H1 (cell line): ENCODE measurements around the gene GFPT1. TPM values are rescaled to one million over a fixed set of nuclear protein-coding genes. Genes with fewer than 3 reads are reported as not detected.

Source experiments
- CTCF ChIA-PET: fragments of 300-600 bp; sonication (Branson Sonifier 250); formaldehyde crosslinking; loops from one replicate; lab custom pipeline; 2021; ENCODE audit not compliant: partially characterized antibody; lab: Charles Lee
- POLR2A ChIA-PET: fragments of 300-600 bp; sonication (Branson Sonifier 250); formaldehyde crosslinking; loops from one replicate; lab custom pipeline; 2021; ENCODE audit warnings: inconsistent platforms; ENCODE audit not compliant: partially characterized antibody; lab: Charles Lee
- DNase-seq, 2 experiments: peaks; one replicate each; pipeline versions ENCODE4 v3.0.0 to v3.0.0-alpha.2; 2010 to 2022; ENCODE audit warnings: low spot score in 2 of 2, low read depth in 1 of 2, mixed read lengths in 1 of 2
- FAIRE-seq: peaks from 2 replicates; lab custom pipeline; 2011; peaks lifted over from hg19 to GRCh38; lab: Jason Lieb, UNC
- H2AFZ ChIP-seq: 2 replicates; pipeline ENCODE4 v1.8.1; 2012; ENCODE audit warnings: low read length, inconsistent platforms
- H2AK5ac ChIP-seq: 2 replicates; pipeline ENCODE4 v1.6.1; 2013; ENCODE audit warnings: low read depth, low read length
- H2BK120ac ChIP-seq: replicated peaks from 2 replicates; pipeline ENCODE3; 2013; ENCODE audit warnings: low read depth, low read length, inconsistent platforms
- H2BK12ac ChIP-seq: 2 replicates; pipeline ENCODE4 v1.6.1; 2013; ENCODE audit warnings: low read depth, low read length
- H2BK15ac ChIP-seq: 2 replicates; pipeline ENCODE4 v1.6.1; 2013; ENCODE audit warnings: low read length
- H2BK20ac ChIP-seq: 2 replicates; pipeline ENCODE4 v1.6.1; 2013; ENCODE audit warnings: low read length
- H2BK5ac ChIP-seq: 2 replicates; pipeline ENCODE4 v1.6.1; 2013; ENCODE audit warnings: low read depth, low read length
- H3K14ac ChIP-seq: 2 replicates; pipeline ENCODE4 v1.6.1; 2013; ENCODE audit warnings: inconsistent platforms; ENCODE audit not compliant: insufficient read length
- H3K18ac ChIP-seq: 2 replicates; pipeline ENCODE4 v1.6.1; 2013; ENCODE audit warnings: low read length; ENCODE audit errors: extremely low read depth
- H3K23ac ChIP-seq: 2 replicates; pipeline ENCODE4 v1.6.1; 2013; ENCODE audit warnings: inconsistent platforms; ENCODE audit not compliant: insufficient read length
- H3K23me2 ChIP-seq: 2 replicates; pipeline ENCODE4 v1.6.1; 2013; ENCODE audit warnings: low read depth, low read length
- H3K27ac ChIP-seq: 2 replicates; pipeline ENCODE4 v1.6.1; 2011; ENCODE audit warnings: low read depth, low read length, inconsistent platforms
- H3K27me3 ChIP-seq, 4 experiments: replicated peaks in 1 of 4; 1 replicate in 1 of 4; 2 replicates in 3 of 4; pipeline versions ENCODE4 v1.6.1 to v1.8.1; 2011 to 2013; ENCODE audit warnings: low read length in 3 of 4, mild to moderate bottlenecking in 3 of 4, inconsistent platforms in 2 of 4, mixed read lengths in 2 of 4, moderate library complexity in 1 of 4; ENCODE audit not compliant: control insufficient read depth in 3 of 4, insufficient read depth in 3 of 4; ENCODE audit errors: extremely low read depth in 1 of 4
- H3K36me3 ChIP-seq, 4 experiments: 2 replicates each; pipeline versions ENCODE4 v1.6.1 to v1.8.1; 2011 to 2013; ENCODE audit warnings: mild to moderate bottlenecking in 4 of 4, low read length in 3 of 4, moderate library complexity in 2 of 4, control low read depth in 1 of 4, inconsistent platforms in 1 of 4; ENCODE audit not compliant: insufficient read depth in 4 of 4, control insufficient read depth in 2 of 4
- H3K4ac ChIP-seq: replicated peaks from 2 replicates; pipeline ENCODE3; 2013; ENCODE audit warnings: low read length, low read depth, mixed read lengths, inconsistent platforms; ENCODE audit not compliant: insufficient read length
- H3K4me1 ChIP-seq, 4 experiments: replicated peaks in 1 of 4; 1 replicate in 1 of 4; 2 replicates in 3 of 4; pipeline versions ENCODE4 v1.6.1 to v1.8.1; 2011 to 2013; ENCODE audit warnings: low read length in 3 of 4, inconsistent platforms in 2 of 4, mixed read lengths in 1 of 4; ENCODE audit not compliant: insufficient read depth in 4 of 4, control insufficient read depth in 3 of 4
- H3K4me2 ChIP-seq, 2 experiments: 2 replicates each; pipeline versions ENCODE4 v1.6.1 to v1.8.1; 2011 to 2013; ENCODE audit warnings: low read depth in 2 of 2, low read length in 2 of 2, control low read depth in 1 of 2, inconsistent platforms in 1 of 2, mild to moderate bottlenecking in 1 of 2; ENCODE audit not compliant: insufficient read depth in 1 of 2
- H3K4me3 ChIP-seq, 4 experiments: fragments of 200-600, 300-600 bp in 1 of 4; sonication (generic), shearing (Covaris generic), sonication (Bioruptor Twin) in 1 of 4; 2 replicates each; pipeline versions ENCODE4 v1.5.1 to v1.8.1; 2011 to 2016; ENCODE audit warnings: low read length in 4 of 4, low read depth in 3 of 4, control low read depth in 2 of 4, inconsistent platforms in 2 of 4, mild to moderate bottlenecking in 2 of 4, mixed read lengths in 1 of 4, moderate library complexity in 1 of 4; ENCODE audit not compliant: insufficient read depth in 2 of 4; ENCODE audit errors: extremely low read depth in 1 of 4
- H3K56ac ChIP-seq: replicated peaks from 2 replicates; pipeline ENCODE3; 2013; ENCODE audit warnings: low read depth, mild to moderate bottlenecking, mixed read lengths, low read length, inconsistent platforms; ENCODE audit not compliant: insufficient read length
- H3K79me1 ChIP-seq: 2 replicates; pipeline ENCODE4 v1.6.1; 2013; ENCODE audit warnings: low read depth, low read length, control low read depth
- H3K79me2 ChIP-seq, 2 experiments: 2 replicates each; pipeline versions ENCODE4 v1.6.1 to v1.8.1; 2012 to 2013; ENCODE audit warnings: low read length in 2 of 2, mild to moderate bottlenecking in 2 of 2, inconsistent platforms in 1 of 2; ENCODE audit not compliant: insufficient read depth in 2 of 2, control insufficient read depth in 1 of 2
- H3K9ac ChIP-seq, 4 experiments: replicated peaks in 1 of 4; 1 replicate in 1 of 4; 2 replicates in 3 of 4; pipeline versions ENCODE4 v1.6.1 to v1.8.1; 2011 to 2013; ENCODE audit warnings: low read depth in 3 of 4, low read length in 3 of 4, control low read depth in 2 of 4, mild to moderate bottlenecking in 2 of 4, moderate library complexity in 2 of 4, inconsistent platforms in 1 of 4; ENCODE audit errors: extremely low read depth in 1 of 4
- H3K9me3 ChIP-seq, 2 experiments: 2 replicates each; pipeline versions ENCODE4 v1.6.1 to v1.8.1; 2012 to 2013; ENCODE audit warnings: mild to moderate bottlenecking in 2 of 2, moderate library complexity in 2 of 2, control low read depth in 1 of 2, inconsistent platforms in 1 of 2, low read depth in 1 of 2, low read length in 1 of 2, mixed read lengths in 1 of 2; ENCODE audit not compliant: insufficient read depth in 2 of 2
- H4K20me1 ChIP-seq, 2 experiments: replicated peaks in 1 of 2; 2 replicates each; pipeline versions ENCODE3 to v1.8.1; 2011 to 2013; ENCODE audit warnings: inconsistent platforms in 2 of 2, low read length in 2 of 2, mild to moderate bottlenecking in 1 of 2; ENCODE audit not compliant: insufficient read depth in 2 of 2, control insufficient read depth in 1 of 2
- H4K5ac ChIP-seq: 2 replicates; pipeline ENCODE4 v1.6.1; 2013; ENCODE audit warnings: low read length, low read depth, mixed read lengths, inconsistent platforms; ENCODE audit not compliant: insufficient read length
- H4K8ac ChIP-seq: 2 replicates; pipeline ENCODE4 v1.8.0; 2013; ENCODE audit warnings: mild to moderate bottlenecking, moderate library complexity, low read length, inconsistent platforms; ENCODE audit not compliant: insufficient read depth; ENCODE audit errors: extremely low read depth
- H4K91ac ChIP-seq: replicated peaks from 2 replicates; pipeline ENCODE3; 2013; ENCODE audit warnings: low read length, mixed read lengths, inconsistent platforms; ENCODE audit not compliant: insufficient read length
- BACH1 ChIP-seq: IDR thresholded peaks from 2 replicates; pipeline ENCODE4 v1.6.1; 2012; ENCODE audit warnings: low read length, improper control_type of control experiment
- BRCA1 ChIP-seq: IDR thresholded peaks from 2 replicates; pipeline ENCODE4 v1.6.1; 2012; ENCODE audit warnings: low read depth, low read length, improper control_type of control experiment
- CHD1 ChIP-seq: IDR thresholded peaks from 2 replicates; pipeline ENCODE4 v1.6.1; 2012; ENCODE audit warnings: low read depth, low read length, improper control_type of control experiment
- CTCF ChIP-seq, 3 experiments: IDR thresholded peaks; 1 replicate in 2 of 3; 2 replicates in 1 of 3; pipeline versions ENCODE4 v1.5.1 to v1.6.1; 2011; ENCODE audit warnings: low read length in 3 of 3, mild to moderate bottlenecking in 3 of 3, inconsistent platforms in 2 of 3, low read depth in 1 of 3, moderate library complexity in 1 of 3; ENCODE audit not compliant: insufficient read depth in 1 of 3; ENCODE audit errors: control extremely low read depth in 1 of 3
- HDAC6 ChIP-seq: IDR thresholded peaks from one replicate; pipeline ENCODE4 v1.7.1; 2012; ENCODE audit warnings: low read depth, mild to moderate bottlenecking, inconsistent platforms, low read length, moderate library complexity
- KDM1A ChIP-seq: fragments of 200-600, 300-600 bp; sonication (generic); IDR thresholded peaks from 2 replicates; pipeline ENCODE4 v1.7.1; 2016; ENCODE audit warnings: mild to moderate bottlenecking, low read length, borderline replicate concordance
- MAFK ChIP-seq: IDR thresholded peaks from 2 replicates; pipeline ENCODE4 v1.6.1; 2012; ENCODE audit warnings: low read depth, mild to moderate bottlenecking, improper control_type of control experiment, low read length
- SP1 ChIP-seq: IDR thresholded peaks from 2 replicates; pipeline ENCODE4 v1.6.1; 2011; ENCODE audit warnings: low read depth, low read length
- SRF ChIP-seq: IDR thresholded peaks from 2 replicates; pipeline ENCODE4 v1.6.1; 2011; ENCODE audit warnings: mild to moderate bottlenecking, low read depth, low read length, moderate library complexity
- SUZ12 ChIP-seq: fragments of 200-600 bp; sonication (generic); IDR thresholded peaks from 2 replicates; pipeline ENCODE4 v1.6.1; 2012; ENCODE audit warnings: mild to moderate bottlenecking, inconsistent platforms, low read length, moderate library complexity, mixed read lengths
- TCF12 ChIP-seq: IDR thresholded peaks from 2 replicates; pipeline ENCODE4 v1.6.1; 2011; ENCODE audit warnings: low read depth, mild to moderate bottlenecking, low read length
- WGBS, 2 experiments: shearing (Covaris generic) in 1 of 2; methylation state at CpG; one replicate each; pipeline versions ENCODE4 v1.1.6 to v1.1.7; 2013 to 2015; ENCODE audit warnings: low lambda C conversion rate in 2 of 2, mixed read lengths in 2 of 2, inconsistent platforms in 1 of 2, low coverage in 1 of 2, missing lambda C conversion rate in 1 of 2; ENCODE audit not compliant: insufficient replicate concordance in 2 of 2, insufficient coverage in 1 of 2, insufficient read length in 1 of 2; ENCODE audit errors: extremely low coverage in 1 of 2, missing lambda C conversion rate in 1 of 2; 5-methylcytosine and 5-hydroxymethylcytosine counted together
- polyA plus RNA-seq, 7 experiments: library from polyadenylated mRNA; depleted of rRNA in 3 of 7; stranded (reverse) in 5 of 7; unstranded in 2 of 7; fragments of >200 nt in 5 of 7; fragments of 200-250 nt in 2 of 7; gene quantifications; 1 replicate in 5 of 7; 2 replicates in 1 of 7; 4 replicates in 1 of 7; pipeline versions ENCODE4 v1.2.1 to v1.2.3, GENCODE V29; 2011 to 2013; ENCODE audit warnings: missing spikeins in 2 of 7, mixed read lengths in 2 of 7
- total RNA-seq: library from RNA; stranded (reverse); fragmentation: NEBNext Ultra II Directional; extraction: Animal tissue kit (Norgen Biotek cat#: 25700); gene quantifications from 2 replicates; pipeline ENCODE4 v1.2.1, GENCODE V29; 2021
- TF ChIP-seq, protein P1 (sequence below): IDR thresholded peaks from 2 replicates; pipeline ENCODE4 v1.6.1; 2012; ENCODE audit warnings: inconsistent platforms

GFPT1 gene
- total and polyA plus RNA-seq, 2 of the 8 experiments (the other 6 are each of a cell fraction or from before 2014, with no cell fraction given) = 13.3 to 76.2 TPM

- no peak overlapping the region for H2AFZ ChIP-seq
- no peaks in the 10 kb centered on the region for H3K9me3 ChIP-seq
- H4K8ac ChIP-seq = no peak overlapping the region
- H3K27me3 ChIP-seq = no peaks in the 10 kb centered on the region
- no peaks in the 10 kb centered on the region for H3K23me2 ChIP-seq
- H3K9ac ChIP-seq = no peak overlapping the region
- no peak overlapping the region for H2BK5ac ChIP-seq
- H2BK15ac ChIP-seq = no peak overlapping the region
- no peaks in the 10 kb centered on the region for H3K79me2 ChIP-seq
- no peak overlapping the region for H2BK20ac ChIP-seq
- ChIA-PET CTCF (interaction anchor here (0.6 to 2.0 kb wide), 6 partner anchors 8 to 275 kb away, joined by 3 to 6 read pairs (median 4); no protein-coding TSS in a partner anchor), POLR2A (no interaction called here)
- no peak for DNase-seq
- H3K56ac ChIP-seq = no peak overlapping the region
- no peak overlapping the region for H3K14ac ChIP-seq
- no peak overlapping the region for H4K91ac ChIP-seq
- H3K18ac ChIP-seq = no peak overlapping the region
- H3K36me3 ChIP-seq = no peaks in the 10 kb centered on the region; a peak in 1 of 8 replicates
- no peak overlapping the region for H3K27ac ChIP-seq
- H2BK12ac ChIP-seq = no peak overlapping the region
- no peaks in the 10 kb centered on the region for H4K20me1 ChIP-seq
- no peak overlapping the region for H3K4me2 ChIP-seq
- 89% methylated on average over 3 of the region's 3 CpGs; no CpG with 5 or more reads in 1 of the 2 experiments for WGBS, 2 experiments
- H2AK5ac ChIP-seq = no peak overlapping the region
- H4K5ac ChIP-seq = no peak overlapping the region
- no peak overlapping the region for H3K23ac ChIP-seq
- H3K4me3 ChIP-seq = no peak overlapping the region
- no peak for FAIRE-seq
- H2BK120ac ChIP-seq = no peak overlapping the region
- H3K4ac ChIP-seq = no peak overlapping the region
- no peaks in the 10 kb centered on the region for H3K79me1 ChIP-seq
- H3K4me1 ChIP-seq = no peaks in the 10 kb centered on the region
- TF ChIP-seq CTCF (IDR thresholded peaks at IDR 0.05; ENCODE audit: control extremely low read depth in 1 of 3, insufficient read depth in 1 of 3, low read depth in 1 of 3, low read length in 3 of 3) (no peak), HDAC6 (no peak), SP1 (no peak), CHD1 (no peak), BRCA1 (no peak), SUZ12 (no peak), SRF (no peak), BACH1 (no peak), KDM1A (no peak), MAFK (no peak), TCF12 (no peak)
- TF ChIP-seq, protein P1, sequence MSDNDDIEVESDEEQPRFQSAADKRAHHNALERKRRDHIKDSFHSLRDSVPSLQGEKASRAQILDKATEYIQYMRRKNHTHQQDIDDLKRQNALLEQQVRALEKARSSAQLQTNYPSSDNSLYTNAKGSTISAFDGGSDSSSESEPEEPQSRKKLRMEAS = no peak
These were observed 115.2 kb downstream of the GFPT1 start for GRCh38 chr2:69271831-69272257.
